GM12873 (cell line): ENCODE measurements around the gene DCN.

Source experiments
- CTCF ChIP-seq: IDR thresholded peaks from 2 replicates; pipeline ENCODE4 v1.5.1; 2012; ENCODE audit warnings: low read depth, mild to moderate bottlenecking, moderate library complexity, low read length, control low read depth; ENCODE audit not compliant: insufficient read depth; ENCODE audit errors: missing control alignments

Gene DCN

GRCh38 chr12:91100906-91101305, 81.7 kb downstream of the DCN start:
- TF ChIP-seq CTCF = no peak

DNA sequence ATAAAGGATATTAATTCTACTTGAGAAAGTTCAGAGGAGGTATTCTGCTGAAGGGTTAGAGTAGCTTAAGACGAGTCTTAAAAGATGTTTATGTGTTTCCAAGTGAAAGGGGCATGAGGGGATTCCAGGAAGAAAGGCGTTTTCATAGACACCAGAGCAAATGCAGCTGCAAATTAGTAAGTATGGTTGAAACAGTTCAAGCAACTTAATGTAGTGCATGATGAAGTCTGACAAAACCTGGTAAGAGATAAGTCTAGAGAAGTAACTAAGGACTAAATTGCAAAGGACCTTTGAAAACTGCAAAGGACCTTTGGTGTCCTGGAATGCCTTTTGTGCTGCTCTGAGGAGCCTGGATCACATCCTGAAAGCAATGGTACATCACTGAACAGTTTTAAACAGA, 82.8 kb downstream of the DCN start:
- TF ChIP-seq CTCF = no peak

DNA sequence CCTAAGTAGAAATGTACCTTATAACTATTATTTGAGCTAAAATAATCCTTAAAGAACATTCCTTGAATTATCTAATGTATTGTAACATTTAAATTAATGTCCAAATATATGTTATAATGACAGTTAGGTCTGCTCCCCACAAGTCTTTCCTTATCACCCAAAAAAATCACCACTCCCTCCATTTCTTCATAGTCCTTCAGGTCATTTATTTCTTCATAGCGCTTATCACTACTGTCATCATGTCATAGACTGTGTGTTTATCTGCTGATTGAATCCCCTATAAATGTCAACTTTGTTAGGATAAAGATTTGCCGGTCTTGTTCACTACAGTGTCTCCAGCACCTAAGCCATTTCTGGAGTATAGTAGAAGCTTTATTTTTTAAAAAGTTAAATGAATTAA, 83.3 kb downstream of the DCN start:
- TF ChIP-seq CTCF = no peak

GRCh38 chr12:91098941-91099340, 83.7 kb downstream of the DCN start:
- TF ChIP-seq CTCF = no peak

GRCh38 chr12:91098461-91098860, 84.2 kb downstream of the DCN start:
- TF ChIP-seq CTCF = no peak

DNA sequence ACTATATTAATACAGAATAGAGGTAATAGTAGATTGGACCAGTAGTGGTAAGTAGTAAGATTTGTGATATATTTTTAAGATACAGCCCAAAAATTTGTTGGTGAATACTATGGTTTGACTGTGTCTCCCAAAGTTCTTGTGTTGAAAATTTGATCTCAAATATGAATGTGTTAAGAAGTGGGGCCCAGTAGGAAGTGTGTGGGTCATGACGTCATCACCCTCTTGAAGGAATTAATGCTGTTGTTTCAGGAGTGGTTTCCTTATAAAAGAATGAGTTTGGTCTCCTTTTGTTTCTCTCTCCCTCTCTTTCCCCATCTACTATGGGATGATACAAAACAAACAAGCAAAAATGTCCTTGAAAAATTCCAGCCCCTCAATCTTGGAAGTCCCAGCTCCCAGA, 87.7 kb downstream of the DCN start:
- TF ChIP-seq CTCF = no peak

DNA sequence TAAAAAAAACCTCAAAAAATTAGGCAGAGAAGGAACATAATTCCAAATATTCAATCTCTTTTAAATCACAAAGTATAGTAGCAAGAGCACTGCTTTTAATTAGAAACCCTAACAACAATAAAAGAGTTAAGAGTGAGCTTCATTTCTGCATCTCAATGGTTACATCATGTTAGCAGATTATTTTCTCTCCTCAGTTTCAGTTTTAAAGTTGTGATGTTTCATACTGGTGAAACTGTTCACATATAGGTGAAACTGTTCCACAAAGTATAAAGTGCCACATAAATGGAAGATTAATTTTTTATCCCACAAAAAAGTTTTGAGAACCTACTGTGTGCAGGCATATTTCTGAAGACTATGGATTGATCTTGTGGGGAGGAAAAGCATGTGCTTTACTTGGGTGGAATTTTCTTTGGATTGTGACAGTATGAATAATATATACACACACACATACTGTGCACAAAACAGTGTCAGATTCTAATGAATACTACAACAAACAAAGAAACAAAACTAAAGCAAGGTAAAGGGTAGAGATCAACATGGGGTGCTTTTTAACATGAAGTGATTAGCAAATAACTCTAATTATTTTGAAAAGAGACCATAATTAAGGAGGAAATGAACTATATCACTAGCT, 88.5 kb downstream of the DCN start:
- no peak for TF ChIP-seq CTCF

- no peak for TF ChIP-seq CTCF
Measured at GRCh38 chr12:91093341-91093740, 89.3 kb downstream of the DCN start.
